H7 (cell line): Measurements from ENCODE around the gene CLTB. TPM values are rescaled to one million over a fixed set of nuclear protein-coding genes. Genes with fewer than 3 reads are reported as not detected.

Experiments
- DNase-seq: peaks from one replicate; pipeline ENCODE4 v3.0.0; 2012
- H3K27me3 ChIP-seq: 2 replicates; pipeline ENCODE4 v1.6.0; 2011; ENCODE audit warnings: mild to moderate bottlenecking, low read length; ENCODE audit not compliant: control insufficient read depth, insufficient read depth
- H3K36me3 ChIP-seq: replicated peaks from 2 replicates; pipeline ENCODE4 v1.5.1; 2011; ENCODE audit warnings: low read length; ENCODE audit not compliant: control insufficient read depth, insufficient read depth
- H3K4me3 ChIP-seq: 2 replicates; pipeline ENCODE4 v1.5.1; 2011; ENCODE audit warnings: low read depth, mild to moderate bottlenecking, control low read depth, low read length, moderate library complexity; ENCODE audit not compliant: insufficient read depth
- total RNA-seq: library from RNA; depleted of rRNA; stranded (reverse); fragments of >200 nt; shearing (Covaris generic); gene quantifications from 2 replicates; pipeline ENCODE4 v1.2.3, GENCODE V29; 2014; rRNA removed

Gene CLTB
- total RNA-seq, 1 experiment from 2014 or later: 67.2 TPM

DNA sequence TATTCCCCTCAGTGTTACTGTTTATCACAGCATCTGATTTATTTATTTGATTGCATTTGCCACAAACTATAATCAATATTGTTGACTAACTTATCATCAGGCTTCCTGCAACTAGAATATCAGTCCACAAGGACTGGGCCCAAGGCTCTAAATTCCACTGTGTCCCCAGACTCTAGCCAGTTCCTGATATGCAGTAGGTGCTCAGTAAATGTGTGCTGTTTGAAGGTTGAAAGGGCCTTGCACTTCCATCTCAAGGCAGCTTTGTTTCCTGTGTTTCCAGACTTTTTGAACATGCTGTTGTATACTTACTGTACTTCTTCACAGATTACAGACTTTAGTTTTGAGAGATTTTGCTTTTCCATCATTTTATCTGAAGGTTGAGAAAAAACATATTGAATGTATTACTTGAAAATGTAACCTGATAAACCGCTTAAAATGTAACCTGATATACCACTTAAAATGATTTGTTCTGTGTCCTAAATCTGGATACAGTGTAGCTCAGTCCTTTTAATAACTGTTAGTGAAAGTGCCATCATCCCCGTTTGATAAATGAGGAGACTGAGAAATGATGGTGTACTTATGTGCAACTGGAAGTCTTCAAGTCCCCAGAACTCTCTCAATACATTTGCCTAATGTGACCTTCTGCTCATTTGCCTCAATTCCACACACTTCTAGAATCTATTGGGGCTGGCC, 73.4 kb downstream of the CLTB start:
- peaks cover 14% of the 10 kb centered on the region for H3K36me3 ChIP-seq
- H3K4me3 ChIP-seq: no peak overlapping the region
- DNase-seq: no peak

More for the DNA sequence above, 73.4 kb downstream of the CLTB start:
- no peaks in the 10 kb centered on the region for H3K27me3 ChIP-seq

Other genes starting within 250 kb of the CLTB start
- gene SIMC1, start 178.1 kb downstream of the CLTB start, total RNA-seq: 13.0 and 15.0 TPM in 2 replicates
- gene KIAA1191, start 54.8 kb downstream of the CLTB start, total RNA-seq: 77.3 and 78.2 TPM in 2 replicates
- 3.3 and 6.7 TPM in 2 replicates for gene ARL10, start 51.1 kb downstream of the CLTB start, total RNA-seq
- 46.9 and 56.2 TPM in 2 replicates for gene NOP16, start 27.9 kb downstream of the CLTB start, total RNA-seq
- 232 and 237 TPM in 2 replicates for gene HIGD2A, start 27.8 kb downstream of the CLTB start, total RNA-seq
- 36.2 and 37.6 TPM in 2 replicates for gene FAF2, start 31.8 kb upstream of the CLTB start, total RNA-seq
- 67.4 and 75.6 TPM in 2 replicates for gene RNF44, start 120.9 kb upstream of the CLTB start, total RNA-seq
- 0.04 and 0.21 TPM in 2 replicates for gene CDHR2, start 132.8 kb upstream of the CLTB start, total RNA-seq
- 6.6 and 14.2 TPM in 2 replicates for gene GPRIN1, start 193.6 kb upstream of the CLTB start, total RNA-seq
- gene SNCB, start 214.0 kb upstream of the CLTB start, total RNA-seq: 4.7 and 7.2 TPM in 2 replicates
- gene EIF4E1B, start 214.1 kb upstream of the CLTB start, total RNA-seq: 0.33 and 0.97 TPM in 2 replicates
- 39.8 and 50.7 TPM in 2 replicates for gene TSPAN17, start 230.9 kb upstream of the CLTB start, total RNA-seq